Endothelial cell (in vitro differentiated cells): ENCODE measurements around the gene SAMD4A. TPM values are rescaled to one million over a fixed set of nuclear protein-coding genes. Genes with fewer than 3 reads are reported as not detected.

ENCODE experiments used
- DNase-seq: peaks from one replicate; pipeline ENCODE4 v3.0.0; 2021; ENCODE audit warnings: low spot score
- H3K27ac Mint-ChIP-seq: one replicate; pipeline ENCODE4 v1.8.0; 2021; ENCODE audit warnings: mixed read lengths, inconsistent platforms; ENCODE audit not compliant: unreplicated experiment
- H3K27me3 Mint-ChIP-seq: one replicate; pipeline ENCODE4 v1.8.0; 2021; ENCODE audit warnings: mild to moderate bottlenecking, moderate library complexity, mixed read lengths, inconsistent platforms; ENCODE audit not compliant: unreplicated experiment
- H3K36me3 Mint-ChIP-seq: one replicate; pipeline ENCODE4 v1.8.0; 2021; ENCODE audit warnings: mild to moderate bottlenecking, low read depth, mixed read lengths, inconsistent platforms; ENCODE audit not compliant: unreplicated experiment
- H3K4me1 Mint-ChIP-seq: one replicate; pipeline ENCODE4 v1.8.0; 2021; ENCODE audit warnings: mild to moderate bottlenecking, mixed read lengths, inconsistent platforms; ENCODE audit not compliant: unreplicated experiment
- H3K4me3 Mint-ChIP-seq: one replicate; pipeline ENCODE4 v1.8.0; 2021; ENCODE audit warnings: mild to moderate bottlenecking, mixed read lengths, inconsistent platforms; ENCODE audit not compliant: unreplicated experiment
- H3K9me3 Mint-ChIP-seq: one replicate; pipeline ENCODE4 v1.8.0; 2021; ENCODE audit warnings: mixed read lengths, inconsistent platforms; ENCODE audit not compliant: unreplicated experiment
- total RNA-seq: library from RNA; stranded (reverse); fragmentation: NEBNext Ultra II Directional; extraction: Animal tissue kit (Norgen Biotek cat#: 25700); gene quantifications from one replicate; pipeline ENCODE4 v1.2.1, GENCODE V29; 2021; ENCODE audit not compliant: unreplicated experiment
- TF ChIP-seq, protein P1 (sequence below): fragments of 200-600 bp; sonication (generic); IDR thresholded peaks from one replicate; pipeline ENCODE4 v1.5.0; 2021; ENCODE audit warnings: antibody characterized with exemption; ENCODE audit not compliant: unreplicated experiment

SAMD4A gene
- total RNA-seq, 1 donor from 2014 or later = 9.2 TPM

DNA sequence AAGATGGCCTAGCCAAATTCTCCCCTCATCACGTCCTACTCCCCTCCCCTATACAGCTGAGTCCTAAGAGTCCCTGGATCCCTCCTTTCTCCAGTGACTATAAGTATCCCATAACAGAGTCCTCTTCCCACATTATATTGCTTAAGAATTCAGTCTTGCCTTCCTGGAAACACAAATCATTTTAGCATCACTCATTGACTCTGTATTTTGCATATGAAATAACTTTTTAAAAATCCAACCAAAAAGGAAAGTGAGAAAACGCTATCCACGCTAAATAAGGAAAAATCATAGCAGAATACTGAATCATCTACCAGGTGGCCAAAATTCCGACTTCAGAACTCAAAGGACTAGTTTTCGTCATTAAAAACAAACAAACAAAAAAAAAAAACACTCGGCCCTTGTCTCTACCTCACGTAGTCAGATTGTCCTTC lies 205.5 kb downstream of the SAMD4A start:
- DNase-seq = no peak
- H3K27ac Mint-ChIP-seq = peak overlapping the region; percentile 86
- TF ChIP-seq, protein P1, sequence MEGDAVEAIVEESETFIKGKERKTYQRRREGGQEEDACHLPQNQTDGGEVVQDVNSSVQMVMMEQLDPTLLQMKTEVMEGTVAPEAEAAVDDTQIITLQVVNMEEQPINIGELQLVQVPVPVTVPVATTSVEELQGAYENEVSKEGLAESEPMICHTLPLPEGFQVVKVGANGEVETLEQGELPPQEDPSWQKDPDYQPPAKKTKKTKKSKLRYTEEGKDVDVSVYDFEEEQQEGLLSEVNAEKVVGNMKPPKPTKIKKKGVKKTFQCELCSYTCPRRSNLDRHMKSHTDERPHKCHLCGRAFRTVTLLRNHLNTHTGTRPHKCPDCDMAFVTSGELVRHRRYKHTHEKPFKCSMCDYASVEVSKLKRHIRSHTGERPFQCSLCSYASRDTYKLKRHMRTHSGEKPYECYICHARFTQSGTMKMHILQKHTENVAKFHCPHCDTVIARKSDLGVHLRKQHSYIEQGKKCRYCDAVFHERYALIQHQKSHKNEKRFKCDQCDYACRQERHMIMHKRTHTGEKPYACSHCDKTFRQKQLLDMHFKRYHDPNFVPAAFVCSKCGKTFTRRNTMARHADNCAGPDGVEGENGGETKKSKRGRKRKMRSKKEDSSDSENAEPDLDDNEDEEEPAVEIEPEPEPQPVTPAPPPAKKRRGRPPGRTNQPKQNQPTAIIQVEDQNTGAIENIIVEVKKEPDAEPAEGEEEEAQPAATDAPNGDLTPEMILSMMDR = no peak
- no peaks in the 10 kb centered on the region for H3K9me3 Mint-ChIP-seq
- H3K27me3 Mint-ChIP-seq = peaks cover 8% of the 10 kb centered on the region
- peaks cover 14% of the 10 kb centered on the region for H3K4me1 Mint-ChIP-seq
- no peak overlapping the region for H3K4me3 Mint-ChIP-seq
- H3K36me3 Mint-ChIP-seq = no peaks in the 10 kb centered on the region

DNA sequence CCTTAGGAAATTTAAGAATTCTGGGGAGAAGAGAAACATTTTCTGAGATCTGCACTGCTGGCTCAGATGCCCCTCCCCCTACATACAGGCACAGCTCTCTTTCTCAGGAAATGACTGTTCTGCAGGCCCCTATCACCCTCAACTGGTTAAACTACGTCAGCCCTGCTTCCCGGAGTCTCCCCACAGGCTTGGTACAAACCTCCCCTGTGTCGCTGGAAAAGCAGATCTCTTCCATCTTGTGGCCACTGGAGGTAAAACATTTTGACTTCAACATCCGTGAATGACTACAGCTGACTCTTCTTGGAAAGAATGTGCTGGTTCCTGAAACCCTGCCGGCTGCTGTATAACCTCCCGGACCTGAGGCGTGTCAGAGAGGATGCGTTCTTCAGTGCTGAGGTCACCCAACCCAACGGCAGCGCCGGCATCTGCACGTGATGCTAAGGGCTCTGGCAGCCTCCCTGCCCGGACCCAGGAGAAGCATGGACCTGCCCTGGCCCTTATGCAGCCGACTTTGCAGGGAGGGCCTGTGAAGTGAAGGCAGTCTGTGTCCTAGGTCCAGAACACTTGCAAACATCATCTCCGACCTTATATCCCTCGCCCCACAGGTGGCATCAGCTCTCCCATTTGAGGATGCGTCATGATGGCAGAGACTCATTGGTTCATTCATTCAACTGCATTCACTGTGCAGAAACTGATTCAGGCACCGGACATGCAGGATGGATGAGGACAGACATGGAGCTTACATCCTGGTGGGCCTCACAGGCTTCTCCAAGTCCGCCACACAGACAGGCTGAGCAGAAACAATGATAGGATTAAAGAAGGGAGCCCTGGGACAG lies 206.5 kb downstream of the SAMD4A start:
- peaks cover 14% of the 10 kb centered on the region for H3K4me1 Mint-ChIP-seq
- TF ChIP-seq, protein P1 = no peak
- DNase-seq = peak; percentile 74
- peak overlapping the region; percentile 86 for H3K27ac Mint-ChIP-seq
- no peaks in the 10 kb centered on the region for H3K9me3 Mint-ChIP-seq
- peak overlapping the region; percentile 71 for H3K4me3 Mint-ChIP-seq
- H3K36me3 Mint-ChIP-seq = peaks cover 3% of the 10 kb centered on the region
- H3K27me3 Mint-ChIP-seq = peaks cover 8% of the 10 kb centered on the region

DNA sequence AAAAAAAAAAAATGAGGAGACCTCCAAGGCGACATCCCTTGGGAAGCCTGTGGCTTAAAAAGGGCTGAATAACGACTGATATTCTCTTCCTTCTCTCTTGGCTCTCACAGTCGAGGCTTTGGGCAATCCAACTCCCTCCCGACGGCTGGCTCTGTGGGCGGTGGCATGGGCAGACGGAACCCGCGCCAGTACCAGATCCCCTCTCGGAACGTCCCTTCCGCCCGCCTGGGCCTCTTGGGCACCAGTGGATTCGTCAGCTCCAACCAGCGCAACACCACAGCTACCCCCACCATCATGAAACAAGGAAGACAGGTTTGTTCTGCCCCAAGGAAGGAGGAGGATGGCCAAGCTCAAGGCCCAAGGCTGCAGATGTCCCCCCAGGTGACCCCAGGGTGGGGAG lies 207.9 kb downstream of the SAMD4A start:
- no peak overlapping the region for H3K27ac Mint-ChIP-seq
- no peaks in the 10 kb centered on the region for H3K9me3 Mint-ChIP-seq
- TF ChIP-seq, protein P1 = no peak
- peaks cover 7% of the 10 kb centered on the region for H3K27me3 Mint-ChIP-seq
- peaks cover 14% of the 10 kb centered on the region for H3K4me1 Mint-ChIP-seq
- no peak for DNase-seq
- H3K36me3 Mint-ChIP-seq = peaks cover 4% of the 10 kb centered on the region
- no peak overlapping the region for H3K4me3 Mint-ChIP-seq

DNA sequence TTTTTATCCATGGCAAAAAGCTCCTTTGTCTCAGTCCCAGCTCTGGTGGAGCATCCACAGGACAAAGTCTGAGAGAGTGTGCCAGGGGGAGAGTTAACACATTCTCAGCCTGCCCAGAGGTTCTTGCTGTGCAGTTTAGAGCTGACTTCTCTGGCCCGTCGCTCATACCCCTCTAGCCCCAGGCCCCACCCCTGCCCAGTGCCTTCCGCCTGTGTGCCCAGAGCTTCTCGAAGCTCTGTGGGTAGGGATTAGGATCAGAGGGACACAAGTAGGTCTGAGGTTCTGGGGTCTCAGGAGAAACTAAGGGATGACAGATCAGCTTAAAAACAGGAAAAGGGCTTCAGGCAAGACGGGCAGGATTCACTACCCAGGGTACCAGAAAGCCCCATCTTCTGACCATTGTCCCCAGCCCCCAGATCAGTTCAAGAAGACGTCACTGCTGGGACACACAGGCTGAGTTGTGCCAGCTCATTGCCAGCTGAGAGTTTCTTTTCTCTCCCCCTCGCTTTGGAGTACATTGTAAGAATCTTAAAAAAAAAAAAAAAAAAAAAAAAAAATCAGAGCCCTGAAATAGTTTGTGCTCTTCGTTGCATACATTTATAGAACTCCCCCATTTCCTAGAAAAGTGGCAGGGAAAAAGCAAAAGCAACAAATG lies 208.7 kb downstream of the SAMD4A start:
- no peak for DNase-seq
- no peak overlapping the region for H3K4me3 Mint-ChIP-seq
- peaks cover 14% of the 10 kb centered on the region for H3K4me1 Mint-ChIP-seq
- no peak overlapping the region for H3K27ac Mint-ChIP-seq
- H3K27me3 Mint-ChIP-seq = peaks cover 7% of the 10 kb centered on the region
- no peaks in the 10 kb centered on the region for H3K9me3 Mint-ChIP-seq
- peaks cover 4% of the 10 kb centered on the region for H3K36me3 Mint-ChIP-seq
- TF ChIP-seq, protein P1 = no peak
